Colonic mucosa (tissue), 4 donors: ENCODE results near the gene ORAI1. TPM values are rescaled to one million over a fixed set of nuclear protein-coding genes. Genes with fewer than 3 reads are reported as not detected.
A peak's percentile ranks its signal among the peaks of the same experiment; 100 is the strongest.

Experiments used
- DNase-seq: peaks from one replicate; pipeline ENCODE4 v3.0.0-alpha.2; 2020
- H3K27ac ChIP-seq: fragments of 200-600 bp; one replicate; pipeline ENCODE4 v1.8.0; 2021
- H3K27me3 ChIP-seq: fragments of 200-600 bp; one replicate; pipeline ENCODE4 v1.8.0; 2021
- H3K36me3 ChIP-seq: fragments of 200-600 bp; one replicate; pipeline ENCODE4 v1.8.0; 2021
- H3K4me1 ChIP-seq: fragments of 200-600 bp; one replicate; pipeline ENCODE4 v1.8.0; 2021; ENCODE audit warnings: mild to moderate bottlenecking
- H3K4me3 ChIP-seq: fragments of 200-600 bp; one replicate; pipeline ENCODE4 v1.8.0; 2021
- H3K9ac ChIP-seq, 2 donors: one replicate each; pipeline ENCODE4 v1.7.0; 2013; ENCODE audit warnings: control low read depth in 2 of 2, low read depth in 2 of 2, low read length in 2 of 2
- H3K9me3 ChIP-seq: fragments of 200-600 bp; one replicate; pipeline ENCODE4 v1.8.0; 2021
- intact Hi-C: fragments of 100-400 bp; cut with DNase I; formaldehyde crosslinking; loops from one replicate; pipeline ENCODE4 v1.14.1; 2022
- total RNA-seq, 2 donors: library from RNA; stranded (reverse); fragmentation: NEBNext Ultra II Directional in 1 of 2; extraction: Animal tissue kit (Norgen Biotek cat#: 25700) in 1 of 2; gene quantifications; one replicate each; pipeline ENCODE4 v1.2.1, GENCODE V29; 2021
- TF ChIP-seq, protein P1 (sequence below): fragments of 200-600 bp; IDR thresholded peaks from one replicate; pipeline ENCODE4 v1.8.0; 2022; ENCODE audit warnings: antibody characterized with exemption, mild to moderate bottlenecking
- donor health status: healthy.
- donor health status: DM: no; HTN: no; CAD: no.
- donor health status: DM: no; HTN: no; CAD: no.

The ORAI1 gene
- total RNA-seq, 2 donors from 2014 or later: 14.6 to 23.5 TPM

DNA sequence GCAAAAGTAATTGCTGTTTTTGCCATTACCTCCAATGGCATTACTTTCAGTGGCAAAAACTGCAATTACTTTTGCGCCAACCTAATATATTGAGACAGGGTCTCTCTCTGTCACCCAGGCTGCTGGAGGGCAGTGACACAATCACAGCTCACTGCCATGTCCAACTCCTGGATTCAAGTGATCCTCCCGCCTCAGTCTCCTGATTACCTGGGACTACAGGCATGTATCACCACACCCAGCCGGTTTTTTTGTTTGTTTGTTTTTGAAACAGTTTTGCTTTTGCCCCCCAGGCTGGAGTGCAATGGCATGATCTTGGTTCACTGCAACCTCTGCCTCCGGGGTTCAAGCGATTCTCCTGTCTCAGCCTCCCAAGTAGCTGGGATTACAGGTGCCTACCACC lies 29.8 kb upstream of the ORAI1 start:
- Histone ChIP-seq H3K4me1 (peaks cover 6% of the 10 kb centered on the region), H3K4me3 (no peak overlapping the region)
- intact Hi-C loops: no loop called here

GRCh38 chr12:121600702-121601336 lies 25.5 kb upstream of the ORAI1 start:
- H3K27ac ChIP-seq: peak overlapping the region; percentile 22
- intact Hi-C loops: no loop called here

More for the DNA sequence above, 29.8 kb upstream of the ORAI1 start:
- DNase-seq: no peak
- H3K36me3 ChIP-seq: no peaks in the 10 kb centered on the region
- TF ChIP-seq, protein P1, sequence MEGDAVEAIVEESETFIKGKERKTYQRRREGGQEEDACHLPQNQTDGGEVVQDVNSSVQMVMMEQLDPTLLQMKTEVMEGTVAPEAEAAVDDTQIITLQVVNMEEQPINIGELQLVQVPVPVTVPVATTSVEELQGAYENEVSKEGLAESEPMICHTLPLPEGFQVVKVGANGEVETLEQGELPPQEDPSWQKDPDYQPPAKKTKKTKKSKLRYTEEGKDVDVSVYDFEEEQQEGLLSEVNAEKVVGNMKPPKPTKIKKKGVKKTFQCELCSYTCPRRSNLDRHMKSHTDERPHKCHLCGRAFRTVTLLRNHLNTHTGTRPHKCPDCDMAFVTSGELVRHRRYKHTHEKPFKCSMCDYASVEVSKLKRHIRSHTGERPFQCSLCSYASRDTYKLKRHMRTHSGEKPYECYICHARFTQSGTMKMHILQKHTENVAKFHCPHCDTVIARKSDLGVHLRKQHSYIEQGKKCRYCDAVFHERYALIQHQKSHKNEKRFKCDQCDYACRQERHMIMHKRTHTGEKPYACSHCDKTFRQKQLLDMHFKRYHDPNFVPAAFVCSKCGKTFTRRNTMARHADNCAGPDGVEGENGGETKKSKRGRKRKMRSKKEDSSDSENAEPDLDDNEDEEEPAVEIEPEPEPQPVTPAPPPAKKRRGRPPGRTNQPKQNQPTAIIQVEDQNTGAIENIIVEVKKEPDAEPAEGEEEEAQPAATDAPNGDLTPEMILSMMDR: no peak
- H3K27me3 ChIP-seq: no peaks in the 10 kb centered on the region
- H3K9me3 ChIP-seq: no peaks in the 10 kb centered on the region
- no peak overlapping the region for H3K27ac ChIP-seq
- no peak overlapping the region for H3K9ac ChIP-seq

GRCh38 chr12:121602766-121603165 lies 23.6 kb upstream of the ORAI1 start:
- no peaks in the 10 kb centered on the region for H3K36me3 ChIP-seq
- DNase-seq: no peak
- TF ChIP-seq, protein P1: no peak
- intact Hi-C loops: no loop called here
- H3K27me3 ChIP-seq: no peaks in the 10 kb centered on the region
- H3K9me3 ChIP-seq: no peaks in the 10 kb centered on the region
- no peak overlapping the region for H3K4me3 ChIP-seq
- H3K4me1 ChIP-seq: peaks cover 6% of the 10 kb centered on the region
- no peak overlapping the region for H3K9ac ChIP-seq
- no peak overlapping the region for H3K27ac ChIP-seq

More at GRCh38 chr12:121600702-121601336, 25.5 kb upstream of the ORAI1 start:
- TF ChIP-seq, protein P1: no peak
- no peaks in the 10 kb centered on the region for H3K36me3 ChIP-seq
- DNase-seq: peak; percentile 69
- H3K9ac ChIP-seq: peak overlapping the region in 1 of 2 donors; percentile 32
- H3K9me3 ChIP-seq: no peaks in the 10 kb centered on the region
- no peaks in the 10 kb centered on the region for H3K27me3 ChIP-seq
- no peak overlapping the region for H3K4me3 ChIP-seq
- peaks cover 6% of the 10 kb centered on the region for H3K4me1 ChIP-seq

GRCh38 chr12:121603581-121603980 lies 22.7 kb upstream of the ORAI1 start:
- DNase-seq: no peak
- no peaks in the 10 kb centered on the region for H3K9me3 ChIP-seq
- H3K9ac ChIP-seq: no peak overlapping the region
- H3K27ac ChIP-seq: no peak overlapping the region
- no peaks in the 10 kb centered on the region for H3K36me3 ChIP-seq
- no peak overlapping the region for H3K4me3 ChIP-seq
- H3K27me3 ChIP-seq: no peaks in the 10 kb centered on the region
- intact Hi-C loops: no loop called here
- peaks cover 5% of the 10 kb centered on the region for H3K4me1 ChIP-seq
- TF ChIP-seq, protein P1: no peak

- Histone ChIP-seq H3K27me3 (no peaks in the 10 kb centered on the region), H3K36me3 (no peaks in the 10 kb centered on the region), H3K4me1 (no peaks in the 10 kb centered on the region), H3K27ac (no peak overlapping the region), H3K4me3 (no peak overlapping the region), H3K9ac (no peak overlapping the region), H3K9me3 (no peaks in the 10 kb centered on the region)
- intact Hi-C loops: no loop called here
- TF ChIP-seq, protein P1: no peak
- DNase-seq: no peak
Measured at GRCh38 chr12:121608301-121608700, 18.0 kb upstream of the ORAI1 start.
